ENCODE measurements around the gene ZNF324B. TPM values are rescaled to one million over a fixed set of nuclear protein-coding genes. Genes with fewer than 3 reads are reported as not detected.
A peak's percentile ranks its signal among the peaks of the same experiment; 100 is the strongest.

The ZNF324B gene
- total RNA-seq, 1 donor from 2014 or later, result 0.98 TPM

- no peak for DNase-seq (ENCODE audit: low read depth)
- no peak for TF ChIP-seq CTCF (conservative IDR thresholded peaks at IDR 0.05; ENCODE audit: low read depth, low read length)
- H3K4me3 ChIP-seq (ENCODE audit: low read depth, low read length), result peak overlapping the region; percentile 98
Observed at GRCh38 chr19:58409010-58409790, 42.2 kb upstream of the ZNF324B start.

- no peak overlapping the region for H3K4me3 ChIP-seq (ENCODE audit: low read depth, low read length)
- TF ChIP-seq CTCF (conservative IDR thresholded peaks at IDR 0.05; ENCODE audit: low read depth, low read length), result no peak
- DNase-seq (ENCODE audit: low read depth), result no peak
Observed at GRCh38 chr19:58416604-58417003, 34.8 kb upstream of the ZNF324B start.

- DNase-seq (ENCODE audit: low read depth), result no peak
- no peak for TF ChIP-seq CTCF (conservative IDR thresholded peaks at IDR 0.05; ENCODE audit: low read depth, low read length)
- no peak overlapping the region for H3K4me3 ChIP-seq (ENCODE audit: low read depth, low read length)
Observed at GRCh38 chr19:58417071-58417470, 34.4 kb upstream of the ZNF324B start.

GRCh38 chr19:58428617-58429016, 22.8 kb upstream of the ZNF324B start:
- no peak overlapping the region for H3K4me3 ChIP-seq (ENCODE audit: low read depth, low read length)
- DNase-seq (ENCODE audit: low read depth), result no peak
- no peak for TF ChIP-seq CTCF (conservative IDR thresholded peaks at IDR 0.05; ENCODE audit: low read depth, low read length)

- H3K4me3 ChIP-seq (ENCODE audit: low read depth, low read length), result no peak overlapping the region
- no peak for DNase-seq (ENCODE audit: low read depth)
- no peak for TF ChIP-seq CTCF (conservative IDR thresholded peaks at IDR 0.05; ENCODE audit: low read depth, low read length)
Observed at GRCh38 chr19:58429745-58430144, 21.7 kb upstream of the ZNF324B start.

- TF ChIP-seq CTCF (conservative IDR thresholded peaks at IDR 0.05; ENCODE audit: low read depth, low read length), result no peak
- no peak overlapping the region for H3K4me3 ChIP-seq (ENCODE audit: low read depth, low read length)
- DNase-seq (ENCODE audit: low read depth), result no peak
Observed at GRCh38 chr19:58434217-58434616, 17.2 kb upstream of the ZNF324B start.
